OCI-LY1 (cell line): ENCODE measurements around the gene SGCD.

Experiments
- H2AFZ ChIP-seq: fragments of 200-600 bp; sonication (generic), shearing (Covaris generic); 2 replicates; pipeline ENCODE4 v1.6.0; 2014; ENCODE audit warnings: antibody characterized with exemption, mild to moderate bottlenecking, low read length
- H3F3A ChIP-seq: fragments of 200-600 bp; sonication (generic), shearing (Covaris generic); 2 replicates; pipeline ENCODE4 v1.6.0; 2014; ENCODE audit warnings: mild to moderate bottlenecking, antibody characterized with exemption, low read length, moderate library complexity; ENCODE audit not compliant: insufficient read depth
- H3K27ac ChIP-seq: fragments of 200-600 bp; sonication (generic); 2 replicates; pipeline ENCODE4 v1.5.1; 2014; ENCODE audit warnings: low read length, mixed run types, mild to moderate bottlenecking, low read depth; ENCODE audit not compliant: poor library complexity, severe bottlenecking
- H3K27me3 ChIP-seq: fragments of 200-600 bp; sonication (generic); 2 replicates; pipeline ENCODE4 v1.6.0; 2014; ENCODE audit warnings: antibody characterized with exemption, mild to moderate bottlenecking, low read length, moderate library complexity; ENCODE audit not compliant: insufficient read depth
- H3K36me3 ChIP-seq: fragments of 200-600 bp; sonication (generic); 2 replicates; pipeline ENCODE4 v1.6.1; 2014; ENCODE audit warnings: mild to moderate bottlenecking, antibody characterized with exemption, low read length, moderate library complexity, mixed read lengths; ENCODE audit not compliant: insufficient read depth
- H3K4me1 ChIP-seq: fragments of 200-600 bp; sonication (generic); 2 replicates; pipeline ENCODE4 v1.5.1; 2014; ENCODE audit warnings: mild to moderate bottlenecking, low read length, moderate library complexity; ENCODE audit not compliant: insufficient read depth, severe bottlenecking
- H3K4me2 ChIP-seq: fragments of 200-600 bp; sonication (generic), shearing (Covaris generic); 2 replicates; pipeline ENCODE4 v1.6.1; 2014; ENCODE audit warnings: low read length
- H3K4me3 ChIP-seq: fragments of 200-600 bp; sonication (generic); 2 replicates; pipeline ENCODE4 v1.5.1; 2014; ENCODE audit warnings: low read length, low read depth, mild to moderate bottlenecking, mixed read lengths; ENCODE audit not compliant: poor library complexity, severe bottlenecking
- H3K79me2 ChIP-seq: fragments of 200-600 bp; shearing (Covaris generic); 2 replicates; pipeline ENCODE4 v1.6.1; 2016; ENCODE audit warnings: mixed run types, low read length, mixed read lengths; ENCODE audit not compliant: insufficient read depth
- H3K9ac ChIP-seq: fragments of 200-600 bp; sonication (generic), shearing (Covaris generic); 2 replicates; pipeline ENCODE4 v1.6.1; 2014; ENCODE audit warnings: mild to moderate bottlenecking, low read length, mixed read lengths
- H3K9me2 ChIP-seq: fragments of 200-600 bp; sonication (generic), shearing (Covaris generic); 2 replicates; pipeline ENCODE4 v1.6.1; 2014; ENCODE audit warnings: low read depth, mild to moderate bottlenecking, low read length, mixed read lengths
- H3K9me3 ChIP-seq: fragments of 200-600 bp; shearing (Covaris generic); 2 replicates; pipeline ENCODE4 v1.6.1; 2014; ENCODE audit warnings: low read length, mixed read lengths
- H4K20me1 ChIP-seq: fragments of 200-600 bp; sonication (generic), shearing (Covaris generic); 2 replicates; pipeline ENCODE4 v1.6.0; 2016; ENCODE audit warnings: mild to moderate bottlenecking, low read length; ENCODE audit not compliant: insufficient read depth
- CTCF ChIP-seq: fragments of 200-600 bp; sonication (generic), shearing (Covaris generic); IDR thresholded peaks from 2 replicates; pipeline ENCODE4 v1.5.1; 2017; ENCODE audit warnings: mild to moderate bottlenecking, antibody characterized with exemption, low read length, moderate library complexity, mixed read lengths
- EZH2 ChIP-seq: fragments of 200-600 bp; sonication (generic), shearing (Covaris generic); IDR thresholded peaks from 2 replicates; pipeline ENCODE4 v1.8.0; 2017; ENCODE audit warnings: borderline replicate concordance, mixed run types, mild to moderate bottlenecking, antibody characterized with exemption, low read length, moderate library complexity, mixed read lengths

SGCD gene

DNA sequence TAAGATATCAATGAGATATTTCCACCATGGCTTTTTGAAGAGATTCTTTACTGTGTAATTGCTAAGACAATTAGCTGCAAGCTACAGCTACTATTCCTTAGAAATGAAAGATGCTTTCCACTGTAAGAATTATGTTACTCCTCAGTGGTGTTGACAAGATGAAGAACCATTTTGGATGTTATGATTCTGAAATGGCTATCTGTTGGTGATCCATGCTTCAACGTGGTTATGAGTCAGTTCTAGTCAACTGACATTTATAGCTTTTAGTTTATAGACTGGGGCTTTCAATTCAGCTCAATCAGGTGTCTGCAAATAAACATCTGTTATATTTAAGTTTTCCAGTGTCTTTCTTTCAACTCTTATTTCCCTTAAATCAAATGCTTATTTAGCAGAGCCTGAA lies 93.7 kb downstream of the SGCD start:
- H3K4me2 ChIP-seq, result no peak overlapping the region
- no peaks in the 10 kb centered on the region for H3K36me3 ChIP-seq
- H3K9me2 ChIP-seq, result no peaks in the 10 kb centered on the region
- H3K9ac ChIP-seq, result no peak overlapping the region
- TF ChIP-seq CTCF (no peak), EZH2 (no peak)
- no peaks in the 10 kb centered on the region for H3K4me1 ChIP-seq
- no peaks in the 10 kb centered on the region for H3K79me2 ChIP-seq
- H4K20me1 ChIP-seq, result no peaks in the 10 kb centered on the region
- no peaks in the 10 kb centered on the region for H3K27me3 ChIP-seq
- H3K9me3 ChIP-seq, result no peaks in the 10 kb centered on the region
- H3F3A ChIP-seq, result no peaks in the 10 kb centered on the region
- H3K27ac ChIP-seq, result no peak overlapping the region
- H2AFZ ChIP-seq, result no peak overlapping the region
- no peak overlapping the region for H3K4me3 ChIP-seq

- Histone ChIP-seq H3K36me3 (no peaks in the 10 kb centered on the region), H3K4me3 (no peak overlapping the region), H3K9ac (no peak overlapping the region), H3K27me3 (no peaks in the 10 kb centered on the region), H3F3A (no peaks in the 10 kb centered on the region), H3K9me2 (no peaks in the 10 kb centered on the region), H3K79me2 (no peaks in the 10 kb centered on the region), H3K27ac (no peak overlapping the region), H3K9me3 (no peaks in the 10 kb centered on the region), H3K4me1 (no peaks in the 10 kb centered on the region), H2AFZ (no peak overlapping the region), H3K4me2 (no peak overlapping the region), H4K20me1 (no peaks in the 10 kb centered on the region)
- TF ChIP-seq CTCF (no peak), EZH2 (no peak)
Observed at GRCh38 chr5:156421798-156422197, 94.8 kb downstream of the SGCD start.

- Histone ChIP-seq H2AFZ (no peak overlapping the region), H4K20me1 (no peaks in the 10 kb centered on the region), H3K4me2 (no peak overlapping the region), H3K4me3 (no peak overlapping the region), H3K27ac (no peak overlapping the region), H3K27me3 (no peaks in the 10 kb centered on the region), H3K36me3 (no peaks in the 10 kb centered on the region), H3F3A (no peaks in the 10 kb centered on the region), H3K4me1 (no peaks in the 10 kb centered on the region), H3K9ac (no peak overlapping the region), H3K9me2 (no peaks in the 10 kb centered on the region), H3K79me2 (no peaks in the 10 kb centered on the region), H3K9me3 (no peaks in the 10 kb centered on the region)
- no peak for TF ChIP-seq EZH2
- no peak for TF ChIP-seq CTCF
Observed at GRCh38 chr5:156423597-156423996, 96.6 kb downstream of the SGCD start.
